ENCODE results near the gene CCDC187.

GRCh38 chr9:136341769-136342168, 37.9 kb upstream of the CCDC187 start:
- no peak for TF ChIP-seq TAF1 (IDR thresholded peaks at IDR 0.05; ENCODE audit: low read depth, low read length)
- no peak for TF ChIP-seq POLR2A (IDR thresholded peaks at IDR 0.05; ENCODE audit: low read depth, low read length)
- TF ChIP-seq POLR2AphosphoS5 (IDR thresholded peaks at IDR 0.05; ENCODE audit: low read depth, low read length) = no peak
- TF ChIP-seq POU2F2 (IDR thresholded peaks at IDR 0.05; ENCODE audit: low read depth, low read length) = no peak
- no peak for TF ChIP-seq SPI1 (IDR thresholded peaks at IDR 0.05; ENCODE audit: low read depth, low read length)
- TF ChIP-seq PAX5 (IDR thresholded peaks at IDR 0.05; ENCODE audit: insufficient read depth, low read length, severe bottlenecking) = no peak

Measured in GM12891 (cell line).